Mesothelial cell of epicardium (in vitro differentiated cells): Measurements from ENCODE around the gene PVALEF. TPM values are rescaled to one million over a fixed set of nuclear protein-coding genes. Genes with fewer than 3 reads are reported as not detected.

Source experiments
- DNase-seq, 2 experiments: peaks; one replicate each; pipeline ENCODE4 v3.0.0; 2021; ENCODE audit warnings: low spot score in 2 of 2; ENCODE audit not compliant: unreplicated experiment in 2 of 2
- H3K27ac Mint-ChIP-seq: 2 replicates; pipeline ENCODE4 v1.8.0; 2021; ENCODE audit warnings: mixed read lengths
- H3K27me3 Mint-ChIP-seq: 2 replicates; pipeline ENCODE4 v1.8.0; 2021; ENCODE audit warnings: low read depth, mixed read lengths
- H3K36me3 Mint-ChIP-seq: 2 replicates; pipeline ENCODE4 v1.8.0; 2021; ENCODE audit warnings: mixed read lengths
- H3K4me1 Mint-ChIP-seq: 2 replicates; pipeline ENCODE4 v1.8.0; 2021; ENCODE audit warnings: mixed read lengths
- H3K4me3 Mint-ChIP-seq: 2 replicates; pipeline ENCODE4 v1.8.0; 2021; ENCODE audit warnings: mild to moderate bottlenecking, moderate library complexity, mixed read lengths
- H3K9me3 Mint-ChIP-seq: 2 replicates; pipeline ENCODE4 v1.8.0; 2021; ENCODE audit warnings: mixed read lengths
- total RNA-seq: library from RNA; stranded (reverse); gene quantifications from 3 replicates; pipeline ENCODE4 v1.2.1, GENCODE V29; 2021
- TF ChIP-seq, protein P1 (sequence below): fragments of 200-600 bp; sonication (generic); IDR thresholded peaks from one replicate; pipeline ENCODE4 v1.5.0; 2021; ENCODE audit warnings: antibody characterized with exemption; ENCODE audit not compliant: unreplicated experiment

Gene PVALEF
- total RNA-seq, 1 donor from 2014 or later: 0.22 TPM

DNA sequence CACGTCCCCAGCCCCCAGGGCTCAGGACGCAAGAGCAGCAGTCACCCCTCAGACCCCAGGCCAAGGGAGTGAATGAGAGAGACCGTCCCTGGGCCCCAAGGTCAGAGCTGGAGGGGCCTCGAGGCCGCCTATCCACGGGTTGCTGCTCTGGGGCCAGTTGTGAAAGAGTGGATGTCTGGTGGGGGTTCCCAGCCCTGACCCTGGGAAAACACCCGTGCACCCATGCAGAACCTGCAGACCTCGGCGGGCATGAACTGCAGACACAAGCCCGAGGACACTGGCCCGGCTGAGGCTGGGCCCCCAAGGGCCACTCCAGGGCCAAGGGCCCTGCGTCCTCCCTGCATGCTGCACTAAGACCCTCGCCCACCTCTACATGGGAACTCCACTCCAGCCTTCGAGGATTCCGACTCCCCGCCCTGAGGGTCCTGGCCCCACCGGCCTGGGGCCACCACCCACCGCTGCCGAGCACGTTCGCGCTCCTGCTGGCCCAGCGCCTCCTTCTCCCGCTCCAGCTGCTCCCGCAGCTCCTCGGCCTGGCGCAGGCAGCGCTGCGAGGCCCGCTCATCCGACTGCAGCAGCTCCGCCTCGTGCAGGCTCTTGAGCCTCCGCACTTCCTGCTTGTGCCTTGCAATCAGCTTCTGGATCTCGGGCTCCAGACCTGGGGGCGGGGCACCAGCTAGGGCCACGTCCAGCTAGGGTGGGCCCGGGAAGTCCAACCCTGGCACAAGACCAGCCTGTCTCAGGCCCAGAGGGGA, 28.3 kb downstream of the PVALEF start:
- Mint-ChIP-seq H3K4me1 (no peaks in the 10 kb centered on the region), H3K9me3 (no peaks in the 10 kb centered on the region), H3K27ac (no peak overlapping the region), H3K36me3 (no peaks in the 10 kb centered on the region), H3K27me3 (no peaks in the 10 kb centered on the region), H3K4me3 (no peak overlapping the region)
- no peak for DNase-seq
- TF ChIP-seq, protein P1, sequence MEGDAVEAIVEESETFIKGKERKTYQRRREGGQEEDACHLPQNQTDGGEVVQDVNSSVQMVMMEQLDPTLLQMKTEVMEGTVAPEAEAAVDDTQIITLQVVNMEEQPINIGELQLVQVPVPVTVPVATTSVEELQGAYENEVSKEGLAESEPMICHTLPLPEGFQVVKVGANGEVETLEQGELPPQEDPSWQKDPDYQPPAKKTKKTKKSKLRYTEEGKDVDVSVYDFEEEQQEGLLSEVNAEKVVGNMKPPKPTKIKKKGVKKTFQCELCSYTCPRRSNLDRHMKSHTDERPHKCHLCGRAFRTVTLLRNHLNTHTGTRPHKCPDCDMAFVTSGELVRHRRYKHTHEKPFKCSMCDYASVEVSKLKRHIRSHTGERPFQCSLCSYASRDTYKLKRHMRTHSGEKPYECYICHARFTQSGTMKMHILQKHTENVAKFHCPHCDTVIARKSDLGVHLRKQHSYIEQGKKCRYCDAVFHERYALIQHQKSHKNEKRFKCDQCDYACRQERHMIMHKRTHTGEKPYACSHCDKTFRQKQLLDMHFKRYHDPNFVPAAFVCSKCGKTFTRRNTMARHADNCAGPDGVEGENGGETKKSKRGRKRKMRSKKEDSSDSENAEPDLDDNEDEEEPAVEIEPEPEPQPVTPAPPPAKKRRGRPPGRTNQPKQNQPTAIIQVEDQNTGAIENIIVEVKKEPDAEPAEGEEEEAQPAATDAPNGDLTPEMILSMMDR: no peak

DNA sequence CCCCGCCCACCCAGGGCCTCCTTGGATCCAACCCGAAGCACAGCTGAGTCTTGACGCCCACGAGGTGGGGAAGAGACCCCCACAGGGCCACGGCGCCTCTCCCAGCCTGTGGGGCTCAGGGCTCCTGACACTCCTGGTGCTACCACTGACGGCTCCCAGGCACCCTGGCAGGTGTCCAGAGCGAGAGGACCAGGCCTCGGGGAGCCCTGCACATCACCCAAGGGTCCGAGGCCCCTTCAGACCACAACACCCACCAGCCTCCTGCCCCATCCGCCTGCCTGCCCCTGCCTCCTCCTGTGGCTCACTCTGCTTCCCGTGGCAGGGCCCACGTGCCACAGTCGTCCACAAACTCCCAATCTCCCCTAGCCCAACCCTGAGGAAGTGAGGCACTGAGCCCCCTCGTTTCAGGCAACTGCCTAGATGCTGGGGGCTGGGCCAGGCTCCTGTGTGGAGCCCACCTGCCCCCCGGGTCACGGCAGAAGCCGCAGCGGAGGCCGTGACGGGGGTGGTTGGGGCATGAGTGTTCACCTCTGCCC, 29.0 kb downstream of the PVALEF start:
- Mint-ChIP-seq H3K27me3 (no peaks in the 10 kb centered on the region), H3K4me3 (no peak overlapping the region), H3K9me3 (no peaks in the 10 kb centered on the region), H3K4me1 (no peaks in the 10 kb centered on the region), H3K27ac (no peak overlapping the region), H3K36me3 (no peaks in the 10 kb centered on the region)
- TF ChIP-seq, protein P1: no peak
- DNase-seq: no peak

DNA sequence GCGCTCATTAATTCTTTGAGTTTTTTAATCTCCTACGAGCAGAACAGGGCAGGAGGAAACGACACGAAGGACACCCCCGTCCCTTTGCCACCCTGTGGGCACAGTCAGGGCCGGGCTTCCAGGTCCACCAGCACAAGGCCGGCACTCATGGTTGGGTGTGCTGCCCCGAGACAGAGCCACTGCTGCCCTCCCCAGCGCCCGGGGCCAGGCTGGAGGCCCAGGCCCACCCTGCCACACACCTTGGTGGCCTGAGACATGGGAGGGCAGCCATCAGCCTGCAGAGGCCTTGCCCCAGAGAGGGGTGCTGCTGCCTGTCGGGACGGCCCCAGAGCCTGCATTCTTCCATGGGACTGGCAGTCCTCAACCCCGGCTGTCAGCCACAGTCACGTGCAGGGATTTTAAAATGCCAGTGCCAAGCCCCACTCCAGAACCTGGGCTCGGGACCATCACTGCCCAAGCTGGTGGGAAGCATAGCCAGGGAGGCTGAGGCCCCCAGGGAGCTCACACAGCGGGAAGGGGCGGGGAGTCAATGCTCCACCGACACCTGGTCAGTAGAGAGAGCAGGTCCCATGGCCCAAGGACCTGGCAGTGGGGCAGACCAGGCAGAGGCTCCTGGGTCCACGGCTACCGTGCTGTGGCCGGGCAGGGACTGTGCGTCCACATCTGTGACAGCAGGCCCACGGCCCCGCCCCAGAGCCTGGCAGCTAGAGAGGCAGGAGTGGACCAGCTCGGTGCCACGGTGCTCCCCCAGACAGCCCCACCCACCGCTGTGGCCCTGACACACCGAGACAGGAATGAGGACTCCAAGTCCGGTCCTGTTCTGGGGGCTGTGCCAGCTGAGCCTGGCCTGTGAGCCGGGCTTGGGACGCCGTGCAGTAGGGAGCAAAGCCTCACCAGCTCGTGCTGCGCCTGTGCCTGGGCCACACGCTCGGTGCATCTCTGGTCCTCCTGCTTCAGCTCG, 29.9 kb downstream of the PVALEF start:
- DNase-seq: no peak
- TF ChIP-seq, protein P1: no peak
- H3K4me3 Mint-ChIP-seq: no peak overlapping the region
- no peaks in the 10 kb centered on the region for H3K36me3 Mint-ChIP-seq
- no peaks in the 10 kb centered on the region for H3K9me3 Mint-ChIP-seq
- no peak overlapping the region for H3K27ac Mint-ChIP-seq
- no peaks in the 10 kb centered on the region for H3K4me1 Mint-ChIP-seq
- no peaks in the 10 kb centered on the region for H3K27me3 Mint-ChIP-seq

DNA sequence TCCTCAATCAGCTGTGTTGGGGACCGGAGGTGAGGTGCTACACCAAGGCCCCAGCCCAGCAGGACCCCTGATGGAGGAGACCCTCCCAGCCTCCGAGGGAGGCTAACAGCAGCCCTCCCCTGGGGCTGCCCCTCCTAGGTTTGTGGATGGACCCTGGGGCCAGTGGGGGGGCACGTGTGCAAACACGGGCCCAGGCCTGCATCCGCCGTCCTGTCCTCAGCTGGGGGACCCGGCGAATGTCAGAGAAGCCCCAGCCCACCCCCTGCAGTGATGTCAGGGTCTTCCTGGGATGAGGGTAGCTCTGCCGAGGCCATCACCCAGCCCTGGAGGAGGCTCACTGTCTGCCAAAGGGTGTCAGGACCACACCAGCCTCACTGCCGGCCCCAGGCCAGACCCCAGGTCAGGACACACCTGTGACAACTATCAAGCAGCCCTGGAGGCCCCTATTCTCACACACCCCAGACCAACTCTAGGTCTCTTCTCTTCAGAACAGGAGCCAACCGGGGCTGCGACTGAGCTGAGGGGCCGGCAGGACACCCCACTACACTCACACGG, 30.7 kb downstream of the PVALEF start:
- no peaks in the 10 kb centered on the region for H3K27me3 Mint-ChIP-seq
- no peaks in the 10 kb centered on the region for H3K4me1 Mint-ChIP-seq
- H3K36me3 Mint-ChIP-seq: no peaks in the 10 kb centered on the region
- no peak for DNase-seq
- H3K27ac Mint-ChIP-seq: no peak overlapping the region
- H3K9me3 Mint-ChIP-seq: no peaks in the 10 kb centered on the region
- H3K4me3 Mint-ChIP-seq: no peak overlapping the region
- TF ChIP-seq, protein P1: no peak

DNA sequence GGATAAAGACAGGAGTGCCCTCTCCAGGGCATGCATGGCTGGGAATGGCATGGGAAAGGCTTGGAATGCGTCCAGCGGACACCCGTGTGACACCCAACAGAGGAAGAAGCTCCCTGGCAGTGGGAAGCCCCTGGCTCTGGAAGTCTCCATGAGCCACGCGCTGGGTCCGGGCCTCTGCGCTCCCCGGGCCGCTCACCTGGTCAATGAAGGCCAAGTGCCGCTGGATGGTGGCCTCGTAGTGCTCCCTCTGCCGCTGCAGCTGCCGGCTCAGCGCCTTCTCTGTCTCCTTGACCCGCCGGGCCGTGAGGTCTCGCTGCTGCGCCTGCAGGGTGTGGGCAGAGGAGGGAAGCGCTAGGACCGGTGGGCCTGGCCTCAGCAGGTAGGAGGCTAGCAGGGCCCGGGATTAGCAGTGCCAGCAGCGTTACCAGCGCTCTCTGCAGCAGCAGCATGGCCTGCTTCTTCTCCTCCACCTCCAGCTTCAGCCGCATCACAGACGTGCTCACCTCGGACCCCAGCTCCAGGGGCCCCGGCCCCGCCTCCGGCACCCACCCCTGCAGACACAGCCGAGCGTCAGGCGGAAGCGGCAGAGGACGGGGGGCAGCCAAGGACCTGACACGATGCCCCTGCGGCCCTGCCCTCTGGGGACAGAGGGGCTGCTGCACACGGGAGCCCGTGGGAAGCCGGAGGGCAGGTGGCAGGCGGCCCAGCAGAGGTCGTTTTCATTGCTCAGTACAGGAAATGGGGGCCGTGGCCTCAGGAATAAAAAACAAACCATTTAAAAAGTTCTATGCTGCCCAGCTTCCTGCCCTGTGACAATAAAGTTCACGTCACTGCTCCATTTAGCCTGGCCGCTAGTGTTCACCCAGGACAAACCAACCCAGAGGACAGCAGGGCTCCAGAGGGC, 31.4 kb downstream of the PVALEF start:
- Mint-ChIP-seq H3K36me3 (no peaks in the 10 kb centered on the region), H3K27me3 (no peaks in the 10 kb centered on the region), H3K4me3 (no peak overlapping the region), H3K4me1 (no peaks in the 10 kb centered on the region), H3K9me3 (no peaks in the 10 kb centered on the region), H3K27ac (no peak overlapping the region)
- no peak for DNase-seq
- TF ChIP-seq, protein P1: no peak
